ENCODE measurements around the gene IRX6. TPM values are rescaled to one million over a fixed set of nuclear protein-coding genes. Genes with fewer than 3 reads are reported as not detected.

The IRX6 gene
- total RNA-seq, 2 donors from 2014 or later = not detected

DNA sequence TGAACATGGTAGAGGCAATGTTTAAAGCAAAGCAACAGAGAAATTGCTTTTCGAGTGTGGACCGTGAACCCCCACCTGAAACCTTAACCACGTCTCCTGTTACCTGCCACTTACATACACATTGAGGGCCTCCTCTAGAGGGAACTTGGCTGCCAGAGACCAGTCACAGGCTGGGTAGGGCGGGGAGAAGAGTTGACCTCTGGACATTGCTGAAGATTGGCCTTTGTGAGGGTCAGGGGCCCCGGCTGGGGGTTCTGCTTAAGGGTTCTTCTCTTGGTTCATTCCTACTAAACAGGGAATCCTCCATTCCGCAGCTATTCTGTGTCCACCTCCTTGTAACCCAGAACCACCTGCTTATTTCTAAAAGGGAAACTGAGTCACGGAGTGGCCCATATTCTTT lies 53.8 kb downstream of the IRX6 start:
- DNase-seq (ENCODE audit: low spot score) (no peak), ATAC-seq (ENCODE audit: insufficient number of reproducible peaks, low FRiP score, low read depth) (no peak)
- H3K9me3 ChIP-seq = no peaks in the 10 kb centered on the region
- no peaks in the 10 kb centered on the region for H3K4me1 ChIP-seq (ENCODE audit: control insufficient read depth in 1 of 2, low read depth in 2 of 2)
- H3K4me3 ChIP-seq = no peak overlapping the region
- TF ChIP-seq, protein P1, sequence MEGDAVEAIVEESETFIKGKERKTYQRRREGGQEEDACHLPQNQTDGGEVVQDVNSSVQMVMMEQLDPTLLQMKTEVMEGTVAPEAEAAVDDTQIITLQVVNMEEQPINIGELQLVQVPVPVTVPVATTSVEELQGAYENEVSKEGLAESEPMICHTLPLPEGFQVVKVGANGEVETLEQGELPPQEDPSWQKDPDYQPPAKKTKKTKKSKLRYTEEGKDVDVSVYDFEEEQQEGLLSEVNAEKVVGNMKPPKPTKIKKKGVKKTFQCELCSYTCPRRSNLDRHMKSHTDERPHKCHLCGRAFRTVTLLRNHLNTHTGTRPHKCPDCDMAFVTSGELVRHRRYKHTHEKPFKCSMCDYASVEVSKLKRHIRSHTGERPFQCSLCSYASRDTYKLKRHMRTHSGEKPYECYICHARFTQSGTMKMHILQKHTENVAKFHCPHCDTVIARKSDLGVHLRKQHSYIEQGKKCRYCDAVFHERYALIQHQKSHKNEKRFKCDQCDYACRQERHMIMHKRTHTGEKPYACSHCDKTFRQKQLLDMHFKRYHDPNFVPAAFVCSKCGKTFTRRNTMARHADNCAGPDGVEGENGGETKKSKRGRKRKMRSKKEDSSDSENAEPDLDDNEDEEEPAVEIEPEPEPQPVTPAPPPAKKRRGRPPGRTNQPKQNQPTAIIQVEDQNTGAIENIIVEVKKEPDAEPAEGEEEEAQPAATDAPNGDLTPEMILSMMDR (IDR thresholded peaks at IDR 0.05) = no peak
- no peak overlapping the region for H3K27ac ChIP-seq
- H3K27me3 ChIP-seq (replicated peaks; ENCODE audit: insufficient read depth) = no peaks in the 10 kb centered on the region
- H3K36me3 ChIP-seq = no peaks in the 10 kb centered on the region

DNA sequence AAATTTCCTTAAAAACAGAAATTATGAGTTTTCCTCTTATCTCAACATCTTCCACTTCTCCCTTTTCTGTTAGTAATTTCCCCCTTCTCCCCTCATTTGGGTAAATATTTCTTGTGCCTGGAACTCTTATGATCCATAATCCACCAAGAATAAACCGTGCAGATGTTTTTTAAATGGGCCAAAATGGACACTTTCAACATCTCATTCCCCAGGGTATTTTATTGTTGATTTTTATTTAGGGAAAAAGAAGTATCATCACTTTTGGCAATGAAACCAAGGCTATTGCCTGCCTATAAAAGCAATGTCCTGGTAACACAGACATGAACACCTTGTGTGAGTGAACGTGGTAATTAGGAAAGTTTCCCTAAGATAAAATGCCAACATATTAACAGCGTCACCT lies 54.6 kb downstream of the IRX6 start:
- ATAC-seq (ENCODE audit: insufficient number of reproducible peaks, low FRiP score, low read depth) = no peak
- H3K9me3 ChIP-seq = no peaks in the 10 kb centered on the region

DNA sequence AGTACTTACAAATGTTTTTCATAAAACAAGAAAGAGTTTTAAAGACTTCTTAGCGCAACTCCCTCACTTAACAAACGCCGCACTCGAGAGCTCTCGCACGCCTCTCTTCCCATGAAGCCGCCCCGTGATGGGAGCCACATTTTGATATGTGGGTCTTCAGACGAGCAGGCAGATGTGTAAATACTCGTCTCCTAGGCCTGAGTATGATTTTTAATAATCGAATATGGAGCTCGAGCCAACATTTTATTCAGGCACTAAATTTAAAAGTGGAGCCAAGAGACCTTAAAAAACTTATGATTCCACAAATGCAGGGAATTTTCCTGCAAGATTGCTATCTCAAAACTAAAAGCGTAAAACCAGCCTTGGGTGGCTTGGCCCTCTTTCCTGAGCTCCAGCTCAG lies 55.4 kb downstream of the IRX6 start:
- ATAC-seq (ENCODE audit: insufficient number of reproducible peaks, low FRiP score, low read depth) (no peak), DNase-seq (ENCODE audit: low spot score) (no peak)
- H3K9me3 ChIP-seq = no peaks in the 10 kb centered on the region
- H3K27ac ChIP-seq = no peak overlapping the region
- no peaks in the 10 kb centered on the region for H3K4me1 ChIP-seq (ENCODE audit: control insufficient read depth in 1 of 2, low read depth in 2 of 2)
- H3K36me3 ChIP-seq = no peaks in the 10 kb centered on the region
- no peaks in the 10 kb centered on the region for H3K27me3 ChIP-seq (replicated peaks; ENCODE audit: insufficient read depth)
- H3K4me3 ChIP-seq = no peak overlapping the region
- TF ChIP-seq, protein P1 (IDR thresholded peaks at IDR 0.05) = no peak

More for the DNA sequence above, 54.6 kb downstream of the IRX6 start:
- Histone ChIP-seq H3K4me1 (ENCODE audit: control insufficient read depth in 1 of 2, low read depth in 2 of 2) (no peaks in the 10 kb centered on the region), H3K27me3 (replicated peaks; ENCODE audit: insufficient read depth) (no peaks in the 10 kb centered on the region), H3K27ac (no peak overlapping the region), H3K4me3 (no peak overlapping the region), H3K36me3 (no peaks in the 10 kb centered on the region)
- DNase-seq (ENCODE audit: low spot score) = no peak
- TF ChIP-seq, protein P1 (IDR thresholded peaks at IDR 0.05) = no peak

DNA sequence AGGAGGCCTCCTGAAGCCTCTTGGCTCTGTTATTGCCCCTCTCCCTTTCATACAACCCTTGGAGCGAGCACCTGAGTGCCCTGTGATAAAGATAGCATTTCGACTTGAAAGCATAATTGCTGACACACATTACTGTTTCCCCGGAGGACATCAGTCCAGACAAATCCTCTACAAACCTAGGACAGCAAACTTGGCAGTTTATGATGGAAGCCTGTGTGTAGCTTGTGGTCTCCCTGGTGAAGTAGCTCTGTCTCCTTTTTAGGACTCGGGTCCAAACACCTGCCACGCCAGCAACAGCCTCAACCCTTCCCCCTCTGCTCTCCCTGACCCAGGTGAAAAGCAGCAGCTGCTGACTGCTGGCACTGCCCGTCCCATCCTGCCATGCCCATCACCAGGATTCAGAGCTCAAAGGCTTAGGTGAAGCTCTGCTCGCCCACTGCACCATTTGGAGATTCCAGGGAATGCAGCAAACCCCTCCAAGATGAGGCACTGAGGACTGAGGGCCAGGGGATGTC lies 55.9 kb downstream of the IRX6 start:
- TF ChIP-seq, protein P1 (IDR thresholded peaks at IDR 0.05) = no peak
- Histone ChIP-seq H3K27me3 (replicated peaks; ENCODE audit: insufficient read depth) (no peaks in the 10 kb centered on the region), H3K4me1 (ENCODE audit: control insufficient read depth in 1 of 2, low read depth in 2 of 2) (no peaks in the 10 kb centered on the region), H3K27ac (no peak overlapping the region), H3K9me3 (no peaks in the 10 kb centered on the region), H3K36me3 (no peaks in the 10 kb centered on the region), H3K4me3 (no peak overlapping the region)
- ATAC-seq (ENCODE audit: insufficient number of reproducible peaks, low FRiP score, low read depth) (no peak), DNase-seq (ENCODE audit: low spot score) (no peak)

Other genes starting within 250 kb of the IRX6 start
- gene MMP2, start 155.0 kb downstream of the IRX6 start, total RNA-seq = 100 to 1,000 TPM; 249 to 351 TPM
- 10 to 100 TPM; 20.5 to 21.1 TPM for gene LPCAT2, start 184.9 kb downstream of the IRX6 start, total RNA-seq
- under 1 TPM in 1 of 2 donors, not detected in 1; 0.41 TPM for gene CAPNS2, start 242.5 kb downstream of the IRX6 start, total RNA-seq